ENCODE results near the gene RIMS3. TPM values are rescaled to one million over a fixed set of nuclear protein-coding genes. Genes with fewer than 3 reads are reported as not detected.

RIMS3 gene
- polyA plus RNA-seq, 1 donor (not counting 4 experiments of a cell fraction or from before 2014, with no cell fraction given): 1.7 TPM

GRCh38 chr1:40638097-40639036 lies 27.1 kb downstream of the RIMS3 start:
- no peak overlapping the region for H3K27ac ChIP-seq (ENCODE audit: control insufficient read depth, insufficient read depth, low read length)
- no peak overlapping the region for H3K4me3 ChIP-seq (ENCODE audit: control insufficient read depth in 2 of 3, extremely low read depth in 1 of 3, insufficient read depth in 2 of 3, low read depth in 1 of 3, low read length in 3 of 3)
- H4K20me1 ChIP-seq (ENCODE audit: control insufficient read depth, extremely low read depth, insufficient read depth, low read length): no peaks in the 10 kb centered on the region
- DNase-seq (ENCODE audit: low read depth, low spot score) (no peak), FAIRE-seq (no peak)
- dilution Hi-C loops (cut with MboI; ENCODE audit: extremely low pct_ligation_motif_present, low sequenced_read_pairs): no loop called here
- H3K4me1 ChIP-seq (ENCODE audit: control insufficient read depth, extremely low read depth, insufficient read depth, low read length): peaks cover 20% of the 10 kb centered on the region
- H3K27me3 ChIP-seq (ENCODE audit: control insufficient read depth, extremely low read depth, insufficient read depth, low read length): peaks cover 5% of the 10 kb centered on the region
- no peak overlapping the region for H2AFZ ChIP-seq (ENCODE audit: control insufficient read depth, low read length)
- H3K36me3 ChIP-seq (ENCODE audit: control insufficient read depth in 2 of 2, extremely low read depth in 1 of 2, insufficient read depth in 2 of 2, low read length in 2 of 2): no peaks in the 10 kb centered on the region
- H3K4me2 ChIP-seq (ENCODE audit: control insufficient read depth, extremely low read depth, insufficient read depth, low read depth, low read length): no peak overlapping the region
- H3K9ac ChIP-seq (ENCODE audit: control insufficient read depth, extremely low read depth, insufficient read depth, low read length): no peak overlapping the region
- no peaks in the 10 kb centered on the region for H3K9me3 ChIP-seq (ENCODE audit: control insufficient read depth, low read depth, low read length)
- TF ChIP-seq EZH2 (IDR thresholded peaks at IDR 0.05; ENCODE audit: low read length) (no peak), CTCF (optimal IDR thresholded peaks at IDR 0.05 in 1 of 3, IDR thresholded peaks at IDR 0.05 in 1 of 3, conservative IDR thresholded peaks at IDR 0.05 in 1 of 3; ENCODE audit: extremely low read depth in 1 of 3, insufficient read depth in 2 of 3, low read length in 3 of 3) (no peak)
- H3K79me2 ChIP-seq (ENCODE audit: control insufficient read depth, insufficient read depth, low read length): no peaks in the 10 kb centered on the region
- H3K9me1 ChIP-seq (ENCODE audit: control insufficient read depth, extremely low read depth, insufficient read depth, low read length): no peaks in the 10 kb centered on the region

GRCh38 chr1:40637470-40638007 lies 27.9 kb downstream of the RIMS3 start:
- DNase-seq (ENCODE audit: low read depth, low spot score) (no peak), FAIRE-seq (no peak)
- Histone ChIP-seq H3K36me3 (ENCODE audit: control insufficient read depth in 2 of 2, extremely low read depth in 1 of 2, insufficient read depth in 2 of 2, low read length in 2 of 2) (no peaks in the 10 kb centered on the region), H4K20me1 (ENCODE audit: control insufficient read depth, extremely low read depth, insufficient read depth, low read length) (no peaks in the 10 kb centered on the region), H3K9ac (ENCODE audit: control insufficient read depth, extremely low read depth, insufficient read depth, low read length) (no peak overlapping the region), H3K4me3 (ENCODE audit: control insufficient read depth in 2 of 3, extremely low read depth in 1 of 3, insufficient read depth in 2 of 3, low read depth in 1 of 3, low read length in 3 of 3) (no peak overlapping the region), H3K9me1 (ENCODE audit: control insufficient read depth, extremely low read depth, insufficient read depth, low read length) (no peaks in the 10 kb centered on the region), H3K79me2 (ENCODE audit: control insufficient read depth, insufficient read depth, low read length) (no peaks in the 10 kb centered on the region), H2AFZ (ENCODE audit: control insufficient read depth, low read length) (no peak overlapping the region), H3K9me3 (ENCODE audit: control insufficient read depth, low read depth, low read length) (no peaks in the 10 kb centered on the region), H3K4me2 (ENCODE audit: control insufficient read depth, extremely low read depth, insufficient read depth, low read depth, low read length) (no peak overlapping the region), H3K27me3 (ENCODE audit: control insufficient read depth, extremely low read depth, insufficient read depth, low read length) (peaks cover 5% of the 10 kb centered on the region), H3K27ac (ENCODE audit: control insufficient read depth, insufficient read depth, low read length) (no peak overlapping the region), H3K4me1 (ENCODE audit: control insufficient read depth, extremely low read depth, insufficient read depth, low read length) (peaks cover 20% of the 10 kb centered on the region)
- dilution Hi-C loops (cut with MboI; ENCODE audit: extremely low pct_ligation_motif_present, low sequenced_read_pairs): no loop called here
- TF ChIP-seq EZH2 (IDR thresholded peaks at IDR 0.05; ENCODE audit: low read length) (no peak), CTCF (optimal IDR thresholded peaks at IDR 0.05 in 1 of 3, IDR thresholded peaks at IDR 0.05 in 1 of 3, conservative IDR thresholded peaks at IDR 0.05 in 1 of 3; ENCODE audit: extremely low read depth in 1 of 3, insufficient read depth in 2 of 3, low read length in 3 of 3) (no peak)

Data from keratinocyte (primary cell).